ENCODE results near the gene HLCS.

DNA sequence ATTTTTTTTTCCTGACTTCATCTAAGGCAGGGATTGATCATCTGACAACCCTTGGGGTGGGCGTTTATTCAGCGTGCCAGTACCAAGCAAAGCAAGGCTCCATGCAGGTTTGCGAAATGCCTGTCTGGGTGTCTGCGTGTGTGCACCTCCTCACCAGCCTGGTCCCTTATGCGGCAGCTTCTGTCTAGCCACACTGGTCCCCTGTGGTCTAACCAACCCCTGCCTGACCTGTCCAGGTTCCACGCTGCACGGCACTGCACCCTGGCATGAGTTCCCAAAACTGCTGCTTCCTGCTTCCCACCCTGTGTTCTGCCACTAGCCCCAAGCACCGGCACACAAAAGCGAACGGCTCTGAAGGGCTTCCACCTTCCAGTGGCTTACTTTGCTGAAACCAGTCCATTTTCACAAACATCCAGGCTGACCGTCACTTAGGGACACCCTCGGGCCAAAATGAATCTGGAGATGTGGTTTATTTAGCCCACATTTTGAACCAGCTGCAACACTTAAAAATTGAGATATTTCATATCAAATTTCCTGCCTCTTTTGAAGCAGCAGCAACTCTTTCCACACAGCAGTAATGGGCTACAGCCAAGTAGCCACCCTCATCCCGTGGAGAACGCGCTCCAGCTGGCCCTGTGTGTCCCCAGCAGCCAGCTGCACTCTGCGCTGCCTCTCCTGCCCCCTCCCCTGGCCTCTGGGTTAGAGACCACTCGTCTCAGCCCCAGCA lies 55.7 kb downstream of the HLCS start:
- no peak for TF ChIP-seq POLR2AphosphoS5 (IDR thresholded peaks at IDR 0.05)
- TF ChIP-seq, protein P1, sequence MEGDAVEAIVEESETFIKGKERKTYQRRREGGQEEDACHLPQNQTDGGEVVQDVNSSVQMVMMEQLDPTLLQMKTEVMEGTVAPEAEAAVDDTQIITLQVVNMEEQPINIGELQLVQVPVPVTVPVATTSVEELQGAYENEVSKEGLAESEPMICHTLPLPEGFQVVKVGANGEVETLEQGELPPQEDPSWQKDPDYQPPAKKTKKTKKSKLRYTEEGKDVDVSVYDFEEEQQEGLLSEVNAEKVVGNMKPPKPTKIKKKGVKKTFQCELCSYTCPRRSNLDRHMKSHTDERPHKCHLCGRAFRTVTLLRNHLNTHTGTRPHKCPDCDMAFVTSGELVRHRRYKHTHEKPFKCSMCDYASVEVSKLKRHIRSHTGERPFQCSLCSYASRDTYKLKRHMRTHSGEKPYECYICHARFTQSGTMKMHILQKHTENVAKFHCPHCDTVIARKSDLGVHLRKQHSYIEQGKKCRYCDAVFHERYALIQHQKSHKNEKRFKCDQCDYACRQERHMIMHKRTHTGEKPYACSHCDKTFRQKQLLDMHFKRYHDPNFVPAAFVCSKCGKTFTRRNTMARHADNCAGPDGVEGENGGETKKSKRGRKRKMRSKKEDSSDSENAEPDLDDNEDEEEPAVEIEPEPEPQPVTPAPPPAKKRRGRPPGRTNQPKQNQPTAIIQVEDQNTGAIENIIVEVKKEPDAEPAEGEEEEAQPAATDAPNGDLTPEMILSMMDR (IDR thresholded peaks at IDR 0.05) = no peak
- no peak for TF ChIP-seq POLR2A (IDR thresholded peaks at IDR 0.05)

Measured in prostate gland (tissue), 2 donors.